ENCODE data around the gene TTC5.
"Not testable (repeated sequence)": the region's sequence is repeated elsewhere in the genome, so short reads cannot be mapped to it uniquely, and the experiment has no call there.

TTC5 gene

DNA sequence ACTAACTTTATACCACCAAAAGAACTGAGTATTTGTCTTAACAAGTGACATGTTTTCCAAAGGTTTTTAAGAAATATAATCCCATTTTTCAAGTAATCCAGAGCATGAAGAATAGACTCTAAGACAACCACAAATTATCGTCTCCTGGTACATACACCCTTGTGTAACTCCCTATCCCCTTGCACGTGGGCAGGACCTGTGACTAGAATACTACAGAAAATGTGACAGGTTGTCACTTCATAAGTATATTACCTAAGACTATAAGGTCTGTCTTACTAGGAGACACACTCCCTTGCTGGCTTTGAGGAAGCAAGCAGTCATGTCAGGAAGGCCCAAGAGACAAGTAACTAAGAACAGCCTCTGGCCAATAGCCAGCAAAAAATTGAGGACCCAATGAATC is 8.3 kb upstream of the TTC5 start:
- TF ChIP-seq, protein P1, sequence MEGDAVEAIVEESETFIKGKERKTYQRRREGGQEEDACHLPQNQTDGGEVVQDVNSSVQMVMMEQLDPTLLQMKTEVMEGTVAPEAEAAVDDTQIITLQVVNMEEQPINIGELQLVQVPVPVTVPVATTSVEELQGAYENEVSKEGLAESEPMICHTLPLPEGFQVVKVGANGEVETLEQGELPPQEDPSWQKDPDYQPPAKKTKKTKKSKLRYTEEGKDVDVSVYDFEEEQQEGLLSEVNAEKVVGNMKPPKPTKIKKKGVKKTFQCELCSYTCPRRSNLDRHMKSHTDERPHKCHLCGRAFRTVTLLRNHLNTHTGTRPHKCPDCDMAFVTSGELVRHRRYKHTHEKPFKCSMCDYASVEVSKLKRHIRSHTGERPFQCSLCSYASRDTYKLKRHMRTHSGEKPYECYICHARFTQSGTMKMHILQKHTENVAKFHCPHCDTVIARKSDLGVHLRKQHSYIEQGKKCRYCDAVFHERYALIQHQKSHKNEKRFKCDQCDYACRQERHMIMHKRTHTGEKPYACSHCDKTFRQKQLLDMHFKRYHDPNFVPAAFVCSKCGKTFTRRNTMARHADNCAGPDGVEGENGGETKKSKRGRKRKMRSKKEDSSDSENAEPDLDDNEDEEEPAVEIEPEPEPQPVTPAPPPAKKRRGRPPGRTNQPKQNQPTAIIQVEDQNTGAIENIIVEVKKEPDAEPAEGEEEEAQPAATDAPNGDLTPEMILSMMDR (IDR thresholded peaks at IDR 0.05; ENCODE audit: low read depth, low read length, missing control alignments) = no peak
- no peak for DNase-seq (ENCODE audit: extremely low read depth, low read depth)
- H3K4me3 ChIP-seq (replicated peaks; ENCODE audit: low read depth, low read length) = no peak overlapping the region

DNA sequence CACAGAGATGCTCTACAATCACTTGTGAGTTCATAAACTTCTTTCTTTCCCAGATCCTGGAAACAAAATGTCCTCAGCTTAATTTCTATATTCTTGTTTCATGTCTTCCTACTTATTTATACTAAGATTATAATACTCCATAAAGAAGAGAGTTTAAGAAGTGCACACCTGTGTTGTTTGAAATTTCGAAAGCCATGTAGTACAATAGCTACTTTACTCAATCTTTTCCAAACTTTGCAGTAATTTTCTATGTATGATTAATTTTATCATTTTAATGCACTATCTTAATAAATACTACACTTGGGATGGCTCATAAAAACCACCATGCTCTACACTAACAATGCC is 300 bp upstream of the TTC5 start:
- no peak for DNase-seq (ENCODE audit: extremely low read depth, low read depth)
- H3K4me3 ChIP-seq (replicated peaks; ENCODE audit: low read depth, low read length) = peak overlapping the region; percentile 66

DNA sequence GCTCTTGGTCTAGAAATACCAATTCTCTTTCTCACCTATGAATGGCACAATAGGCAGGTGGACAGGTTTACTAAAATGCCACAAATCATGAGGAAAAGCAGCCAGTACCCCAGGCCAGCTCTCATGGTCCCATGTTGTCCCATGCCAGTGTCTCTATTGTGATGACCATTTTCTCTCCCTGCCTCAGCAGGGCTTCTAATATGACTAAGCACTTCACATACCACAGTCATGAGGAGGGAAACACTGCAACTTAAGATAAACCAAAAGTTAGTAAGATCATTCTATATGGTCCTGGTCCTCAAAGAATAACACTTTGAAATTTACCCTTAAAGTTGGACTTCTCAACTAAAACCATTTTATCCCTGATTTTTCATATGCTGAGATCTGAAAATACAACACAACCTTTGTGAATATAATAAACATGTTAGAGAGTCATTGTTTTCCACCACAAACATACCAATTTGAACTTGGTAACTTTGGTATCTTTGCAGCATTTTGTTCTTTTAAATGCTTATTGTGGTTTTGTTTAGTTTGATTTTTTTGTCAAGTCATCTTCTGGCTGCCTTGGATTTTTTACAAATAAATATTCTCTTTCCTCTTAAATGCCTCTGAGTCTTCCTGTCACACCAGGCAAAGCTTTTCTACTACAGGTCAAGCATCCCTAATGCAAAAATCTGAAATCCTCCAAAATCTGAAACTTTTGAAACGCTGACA is 3.6 kb downstream of the TTC5 start:
- DNase-seq (ENCODE audit: extremely low read depth, low read depth) = no peak
- no peak overlapping the region for H3K4me3 ChIP-seq (replicated peaks; ENCODE audit: low read depth, low read length)
- TF ChIP-seq, protein P1 (IDR thresholded peaks at IDR 0.05; ENCODE audit: low read depth, low read length, missing control alignments) = no peak

More for the DNA sequence above, 300 bp upstream of the TTC5 start:
- TF ChIP-seq, protein P1 (IDR thresholded peaks at IDR 0.05; ENCODE audit: low read depth, low read length, missing control alignments) = no peak

DNA sequence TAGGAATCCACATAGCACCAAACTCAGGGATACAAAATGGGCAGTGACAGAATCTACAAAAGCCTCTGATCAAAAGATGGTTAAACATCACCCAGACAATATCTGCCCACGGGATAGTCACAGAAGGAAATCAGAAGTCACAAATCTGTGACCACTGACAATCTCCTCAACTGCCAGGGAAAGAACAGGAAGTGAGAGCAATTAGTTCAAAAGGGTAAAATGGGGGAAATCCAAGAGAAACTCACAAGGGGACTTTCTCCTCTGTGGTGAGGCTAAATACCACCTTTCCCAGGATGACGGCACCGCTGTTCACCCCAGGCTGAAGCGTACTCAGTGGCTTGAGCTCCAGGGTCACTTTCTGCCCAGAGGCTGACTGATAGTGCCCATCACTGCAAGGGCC is 10.7 kb downstream of the TTC5 start:
- no peak overlapping the region for H3K4me3 ChIP-seq (replicated peaks; ENCODE audit: low read depth, low read length)
- TF ChIP-seq, protein P1 (IDR thresholded peaks at IDR 0.05; ENCODE audit: low read depth, low read length, missing control alignments) = no peak
- DNase-seq (ENCODE audit: extremely low read depth, low read depth) = no peak

DNA sequence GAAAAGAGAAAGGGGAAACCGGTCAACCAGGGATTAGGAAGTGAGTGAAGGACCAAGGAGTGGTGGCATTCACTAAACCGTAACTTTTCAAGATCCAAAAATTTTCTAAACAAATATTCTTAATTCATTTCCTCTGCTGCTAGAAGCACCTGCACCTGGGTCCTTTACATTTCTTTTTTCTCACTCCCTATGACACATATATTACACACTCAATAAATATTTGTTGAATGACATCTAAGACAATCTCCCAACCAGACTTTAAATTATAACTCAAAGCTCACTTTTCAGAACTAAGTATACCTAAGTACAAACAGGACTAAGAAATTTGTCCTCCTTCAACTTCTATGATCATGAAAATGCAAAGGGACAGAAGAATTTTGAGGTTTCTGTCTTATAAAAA is 11.1 kb downstream of the TTC5 start:
- DNase-seq (ENCODE audit: extremely low read depth, low read depth) = no peak
- no peak overlapping the region for H3K4me3 ChIP-seq (replicated peaks; ENCODE audit: low read depth, low read length)
- TF ChIP-seq, protein P1 (IDR thresholded peaks at IDR 0.05; ENCODE audit: low read depth, low read length, missing control alignments) = no peak

DNA sequence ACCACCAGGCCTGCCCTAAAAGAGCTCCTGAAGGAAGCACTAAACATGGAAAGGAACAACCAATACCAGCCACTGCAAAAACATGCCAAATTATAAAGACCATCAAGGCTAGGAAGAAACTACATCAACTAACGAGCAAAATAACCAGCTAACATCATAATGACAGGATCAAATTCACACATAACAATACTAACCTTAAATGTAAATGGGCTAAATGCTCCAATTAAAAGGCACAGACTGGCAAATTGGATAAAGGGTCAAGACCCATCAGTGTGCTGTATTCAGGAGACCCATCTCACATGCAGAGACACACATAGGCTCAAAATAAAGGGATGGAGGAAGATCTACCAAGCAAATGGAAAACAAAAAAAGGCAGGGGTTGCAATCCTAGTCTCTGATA is 23.8 kb downstream of the TTC5 start:
- not testable (repeated sequence) for DNase-seq (ENCODE audit: extremely low read depth, low read depth); H3K4me3 ChIP-seq (replicated peaks; ENCODE audit: low read depth, low read length)

DNA sequence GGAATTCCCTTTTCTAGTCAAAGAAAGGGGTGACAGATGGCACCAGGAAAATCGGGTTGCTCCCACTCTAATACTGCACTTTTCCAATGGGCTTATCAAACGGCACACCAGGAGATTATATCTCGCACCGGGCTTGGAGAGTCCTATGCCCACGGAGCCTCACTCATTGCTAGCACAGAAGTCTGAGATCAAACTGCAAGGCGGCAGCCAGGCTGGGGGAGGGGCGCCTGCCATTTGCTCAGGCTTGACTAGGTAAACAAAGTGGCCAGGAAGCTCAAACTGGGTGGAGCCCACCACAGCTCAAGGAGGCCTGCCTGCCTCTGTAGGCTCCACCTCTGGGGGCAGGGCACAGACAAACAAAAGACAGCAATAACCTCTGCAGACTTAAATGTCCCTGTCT is 25.5 kb downstream of the TTC5 start:
- DNase-seq (ENCODE audit: extremely low read depth, low read depth); H3K4me3 ChIP-seq (replicated peaks; ENCODE audit: low read depth, low read length): not testable (repeated sequence)

DNA sequence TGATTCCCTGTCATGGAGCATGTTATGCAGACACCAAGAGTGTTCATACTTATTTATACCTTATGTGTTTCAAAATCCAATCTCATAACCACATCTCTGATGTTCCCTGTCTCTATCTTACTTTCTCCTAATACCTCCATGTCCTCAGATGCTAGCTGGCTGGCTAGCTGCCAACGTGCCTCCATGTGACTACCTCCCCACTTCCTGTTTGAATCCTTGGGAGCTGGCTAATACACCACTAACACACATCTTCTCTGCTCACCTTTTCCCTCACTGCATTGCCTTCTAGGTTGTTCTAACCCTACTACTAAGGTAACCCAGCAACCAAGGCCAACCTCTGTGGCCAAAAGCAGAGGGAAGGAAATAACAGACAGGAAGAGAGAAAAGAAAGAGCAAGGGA is 27.3 kb downstream of the TTC5 start:
- no peak overlapping the region for H3K4me3 ChIP-seq (replicated peaks; ENCODE audit: low read depth, low read length)
- DNase-seq (ENCODE audit: extremely low read depth, low read depth) = peak; percentile 14
- TF ChIP-seq, protein P1 (IDR thresholded peaks at IDR 0.05; ENCODE audit: low read depth, low read length, missing control alignments) = no peak

Data from HFF-Myc (cell line).